Right lobe of liver (tissue), 4 donors: Measurements from ENCODE around the gene KIAA1586.

Source experiments
- POLR2A ChIP-seq: fragments of 450-650 bp; IDR thresholded peaks from one replicate; pipeline ENCODE4 v1.6.1; 2017; ENCODE audit warnings: antibody characterized with exemption, mild to moderate bottlenecking
- TF ChIP-seq, protein P1 (sequence below), 4 donors: fragments of 200-600 bp in 3 of 4; fragments of 450-650 bp in 1 of 4; IDR thresholded peaks; one replicate each; pipeline versions ENCODE4 v1.5.1 to v1.8.0; 2016 to 2022; ENCODE audit warnings: antibody characterized with exemption in 4 of 4, mild to moderate bottlenecking in 2 of 4
- donor health status: DM: no; HTN: no; CAD: no.
- donor health status: DM: no; HTN: no; CAD: no.
- donor health status: DM: no; HTN: yes; CAD: no.

DNA sequence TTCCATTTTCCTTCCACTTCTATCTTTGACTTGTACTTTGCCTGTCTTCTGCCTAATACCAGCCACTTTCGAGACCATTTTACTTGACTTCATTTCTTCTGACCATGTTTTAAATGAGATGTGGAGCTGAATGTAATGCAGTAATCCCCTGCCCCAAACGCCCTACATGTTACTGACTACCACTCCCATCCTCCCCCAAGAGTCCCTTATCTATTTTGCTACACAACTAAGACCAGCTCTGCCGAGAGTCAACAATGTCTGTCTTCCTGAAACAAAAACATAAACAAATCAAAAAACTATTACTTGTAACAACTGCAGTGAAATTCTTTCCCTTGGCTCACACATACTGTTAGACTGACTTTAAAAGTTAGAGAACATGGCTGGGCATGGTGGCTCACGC is 27.1 kb upstream of the KIAA1586 start:
- TF ChIP-seq, protein P1, sequence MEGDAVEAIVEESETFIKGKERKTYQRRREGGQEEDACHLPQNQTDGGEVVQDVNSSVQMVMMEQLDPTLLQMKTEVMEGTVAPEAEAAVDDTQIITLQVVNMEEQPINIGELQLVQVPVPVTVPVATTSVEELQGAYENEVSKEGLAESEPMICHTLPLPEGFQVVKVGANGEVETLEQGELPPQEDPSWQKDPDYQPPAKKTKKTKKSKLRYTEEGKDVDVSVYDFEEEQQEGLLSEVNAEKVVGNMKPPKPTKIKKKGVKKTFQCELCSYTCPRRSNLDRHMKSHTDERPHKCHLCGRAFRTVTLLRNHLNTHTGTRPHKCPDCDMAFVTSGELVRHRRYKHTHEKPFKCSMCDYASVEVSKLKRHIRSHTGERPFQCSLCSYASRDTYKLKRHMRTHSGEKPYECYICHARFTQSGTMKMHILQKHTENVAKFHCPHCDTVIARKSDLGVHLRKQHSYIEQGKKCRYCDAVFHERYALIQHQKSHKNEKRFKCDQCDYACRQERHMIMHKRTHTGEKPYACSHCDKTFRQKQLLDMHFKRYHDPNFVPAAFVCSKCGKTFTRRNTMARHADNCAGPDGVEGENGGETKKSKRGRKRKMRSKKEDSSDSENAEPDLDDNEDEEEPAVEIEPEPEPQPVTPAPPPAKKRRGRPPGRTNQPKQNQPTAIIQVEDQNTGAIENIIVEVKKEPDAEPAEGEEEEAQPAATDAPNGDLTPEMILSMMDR (IDR thresholded peaks at IDR 0.05) = no peak
- TF ChIP-seq POLR2A = no peak
